Embryonic facial prominence (tissue), 1 donor: Measurements from ENCODE around the gene PMCH.
"Not testable (repeated sequence)": the region's sequence is repeated elsewhere in the genome, so short reads cannot be mapped to it uniquely, and the experiment has no call there.

ENCODE experiments used
- DNase-seq: peaks from one replicate; pipeline ENCODE4 v3.0.0-alpha.2; 2016; ENCODE audit errors: extremely low spot score

The PMCH gene, protein sequence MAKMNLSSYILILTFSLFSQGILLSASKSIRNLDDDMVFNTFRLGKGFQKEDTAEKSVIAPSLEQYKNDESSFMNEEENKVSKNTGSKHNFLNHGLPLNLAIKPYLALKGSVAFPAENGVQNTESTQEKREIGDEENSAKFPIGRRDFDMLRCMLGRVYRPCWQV

DNA sequence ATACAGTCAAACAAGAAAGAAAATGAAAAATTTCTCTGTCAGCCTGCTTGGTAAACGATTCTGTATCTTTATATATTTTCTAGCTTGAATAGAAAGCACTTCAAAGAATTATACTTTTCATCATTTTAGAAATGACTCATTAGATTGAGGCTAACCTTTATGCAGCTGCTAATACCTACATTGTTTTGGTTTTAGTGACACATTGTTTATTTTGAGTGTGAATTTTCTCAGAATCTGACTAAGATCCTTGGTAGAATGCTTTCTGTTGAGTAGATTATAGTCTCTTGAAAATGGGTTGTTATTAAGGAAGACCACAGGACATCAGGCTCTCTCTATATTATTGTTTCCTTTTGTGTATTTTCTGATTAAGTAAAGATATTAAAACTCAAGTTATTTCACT lies at the start of gene PMCH:
Gene PMCH (minus strand): TSS at position 45 of the 400 bp plus-strand sequence. CDS start 63 bp downstream, outside the sequence.
- DNase-seq: no peak

DNA sequence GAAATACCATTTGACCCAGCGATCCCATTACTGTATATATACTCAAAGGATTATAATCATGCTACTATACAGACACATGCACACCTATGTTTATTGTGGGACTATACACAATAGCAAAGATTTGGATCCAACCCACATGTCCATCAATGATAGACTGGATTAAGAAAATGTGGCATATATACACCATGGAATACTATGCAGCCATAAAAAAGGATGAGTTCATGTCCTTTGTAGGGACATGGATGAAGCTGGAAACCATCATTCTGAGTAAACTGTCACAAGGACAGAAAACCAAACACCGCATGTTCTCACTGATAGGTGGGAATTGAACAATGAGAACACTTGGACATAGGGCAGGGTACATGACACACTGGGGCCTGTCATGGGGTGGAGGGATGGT lies 43.2 kb upstream of the PMCH start:
- not testable (repeated sequence) for DNase-seq

DNA sequence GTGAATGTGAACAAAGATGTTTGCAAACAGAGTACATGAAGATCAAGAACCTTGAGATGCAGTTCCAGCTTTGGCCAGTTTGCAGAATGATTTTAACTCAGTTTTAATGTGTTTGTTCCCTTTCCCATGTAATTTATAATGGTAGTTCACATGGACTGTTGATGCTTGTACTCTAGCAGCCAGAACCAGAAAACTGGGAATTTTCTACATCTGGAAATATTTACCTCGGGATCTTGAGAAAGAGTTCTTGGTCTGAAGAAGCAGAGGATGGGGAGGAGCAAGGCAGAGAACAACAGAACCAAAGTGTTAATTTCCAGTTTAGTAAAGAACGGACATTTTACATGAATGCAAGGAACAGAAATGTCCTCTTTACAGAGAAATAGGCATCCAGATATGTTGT lies 37.0 kb upstream of the PMCH start:
- no peak for DNase-seq

DNA sequence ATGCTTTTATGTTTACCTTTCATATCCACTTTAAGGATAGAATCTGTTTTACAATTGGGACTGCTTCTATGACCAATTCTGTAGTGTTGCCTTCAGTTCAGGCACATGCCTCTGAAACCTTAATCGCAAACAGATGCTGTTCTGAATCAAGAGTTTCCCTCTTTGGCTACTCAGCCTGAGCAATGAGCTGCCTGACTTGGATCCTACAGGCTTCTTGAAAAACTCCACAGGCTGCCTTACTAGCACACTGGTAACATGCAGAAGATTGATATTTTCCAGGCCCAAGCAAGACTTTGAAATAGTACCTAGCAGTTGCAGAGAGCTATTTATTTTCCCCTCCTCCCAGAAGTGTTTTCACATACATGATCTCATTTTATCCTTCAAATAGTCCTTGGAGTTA lies 34.8 kb upstream of the PMCH start:
- peak; percentile 69 for DNase-seq

DNA sequence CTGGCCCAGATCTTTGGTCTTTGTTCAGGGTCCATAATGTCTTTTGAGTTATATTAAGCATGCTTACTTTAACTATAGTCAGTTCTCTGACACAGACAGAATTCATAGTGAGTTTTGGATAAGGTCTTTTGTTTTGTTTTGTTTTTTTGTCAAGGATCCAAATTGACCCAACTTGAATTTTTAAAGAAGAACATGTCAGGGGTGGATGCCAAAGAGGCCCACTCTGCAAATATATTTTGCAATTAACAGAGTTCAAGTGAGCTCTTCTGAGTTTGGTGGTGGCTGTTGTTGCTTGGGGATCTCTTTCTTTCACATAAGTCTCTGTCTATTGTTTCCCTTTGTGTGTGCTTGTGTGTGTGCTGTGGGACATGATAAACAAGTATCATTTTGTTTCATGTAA lies 34.4 kb upstream of the PMCH start:
- no peak for DNase-seq

DNA sequence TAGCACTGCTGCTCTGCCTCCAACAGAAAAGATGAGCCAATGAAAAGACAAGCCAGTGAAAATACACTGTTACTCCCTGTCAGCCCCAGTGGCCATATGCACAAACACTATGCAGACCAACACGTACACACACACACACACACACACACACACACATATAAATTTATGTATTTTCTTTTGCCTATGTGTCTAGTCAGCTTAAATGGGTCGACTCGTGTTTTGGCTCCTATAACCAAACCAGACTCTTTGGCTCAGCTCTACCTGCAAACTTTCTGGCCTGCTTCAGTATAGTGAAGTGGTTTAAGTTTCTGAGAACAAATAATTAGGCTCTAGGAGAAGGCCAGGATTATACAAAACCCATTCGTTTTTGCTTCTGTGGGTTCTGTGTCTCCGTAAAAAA lies 30.3 kb upstream of the PMCH start:
- DNase-seq: no peak

DNA sequence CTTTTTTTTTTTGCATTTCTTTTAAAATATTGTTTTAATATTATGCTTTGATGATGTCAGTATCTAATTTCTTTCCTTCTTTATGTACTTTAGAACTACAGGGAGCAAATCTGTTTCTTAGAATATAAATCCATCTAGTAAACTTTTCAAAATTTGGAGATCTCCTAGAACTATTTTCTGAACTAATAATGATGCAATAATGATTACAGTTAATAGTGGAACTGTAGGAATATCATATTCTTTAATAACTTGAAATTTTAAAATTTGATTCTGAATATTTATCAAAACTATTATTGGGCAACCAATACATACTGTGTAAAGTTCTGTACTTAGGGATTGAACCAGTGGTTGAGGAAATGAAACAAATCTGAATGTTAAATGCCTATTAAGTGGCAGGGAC lies 23.1 kb upstream of the PMCH start:
- no peak for DNase-seq

DNA sequence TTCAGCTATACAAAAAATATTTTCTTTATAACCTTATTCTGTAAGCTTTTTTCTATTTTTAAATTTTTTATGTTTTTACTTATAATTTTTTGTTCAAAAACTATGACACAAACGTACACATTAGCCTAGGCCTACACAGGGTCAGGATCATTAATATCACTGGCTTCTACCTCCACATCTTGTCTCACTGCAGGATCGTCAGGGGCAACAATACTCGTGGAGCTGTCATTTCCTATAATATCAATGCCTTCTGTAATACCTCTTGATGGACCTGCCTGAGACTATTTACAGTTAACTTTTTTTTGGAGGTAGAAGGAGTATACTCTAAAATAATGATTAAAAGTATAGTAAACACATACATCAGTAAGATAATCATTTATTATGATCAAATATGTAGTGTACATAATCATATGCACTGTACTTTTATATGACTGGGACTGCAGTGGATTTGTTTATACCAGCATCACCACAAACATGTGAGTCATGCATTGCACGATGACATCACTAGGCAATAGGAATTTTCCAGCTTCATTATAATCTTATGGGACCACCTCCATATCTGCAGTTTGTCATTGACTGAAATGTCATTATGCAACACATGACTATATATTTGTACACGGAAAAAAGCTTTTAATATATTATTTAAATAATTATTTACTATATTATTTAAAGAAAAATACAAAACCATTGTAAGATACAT lies 18.5 kb upstream of the PMCH start:
- no peak for DNase-seq

DNA sequence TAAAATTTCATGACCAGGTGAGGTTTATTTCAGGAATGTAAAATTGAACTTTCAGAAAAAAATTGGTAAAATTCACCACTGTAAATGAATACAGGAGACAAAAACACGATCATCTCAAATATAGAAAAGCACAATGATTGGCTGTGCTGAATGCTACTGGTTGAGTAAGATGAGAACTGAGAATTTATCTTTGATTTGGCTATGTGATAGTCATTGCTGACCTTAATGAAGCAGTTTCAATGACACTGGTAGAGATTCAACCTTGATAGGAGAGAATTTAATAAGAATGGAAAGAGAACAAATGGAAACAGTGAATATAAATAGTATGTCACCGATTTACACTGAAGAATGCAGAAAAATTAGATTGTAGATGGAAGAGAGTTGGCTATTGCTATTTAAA lies 6.4 kb upstream of the PMCH start:
- DNase-seq: no peak

DNA sequence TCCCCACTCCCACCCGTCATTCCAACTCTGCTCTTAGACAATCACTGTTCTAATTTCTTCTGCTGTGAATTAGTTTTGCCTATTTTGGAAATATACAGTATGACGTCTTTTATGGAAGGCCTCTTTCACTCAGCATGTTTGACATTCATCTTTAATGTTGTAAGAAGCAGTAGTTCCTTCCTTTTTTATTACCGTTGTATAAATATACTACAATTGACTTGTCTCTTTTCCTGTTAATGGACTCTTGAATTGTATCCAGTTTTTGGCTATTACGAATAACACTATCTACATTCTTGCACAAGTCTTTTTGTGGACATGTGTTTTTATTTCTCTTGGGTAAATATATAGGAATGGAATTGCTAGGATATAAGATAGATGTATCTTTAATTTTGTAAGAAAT lies 4.9 kb upstream of the PMCH start:
- DNase-seq: no peak

DNA sequence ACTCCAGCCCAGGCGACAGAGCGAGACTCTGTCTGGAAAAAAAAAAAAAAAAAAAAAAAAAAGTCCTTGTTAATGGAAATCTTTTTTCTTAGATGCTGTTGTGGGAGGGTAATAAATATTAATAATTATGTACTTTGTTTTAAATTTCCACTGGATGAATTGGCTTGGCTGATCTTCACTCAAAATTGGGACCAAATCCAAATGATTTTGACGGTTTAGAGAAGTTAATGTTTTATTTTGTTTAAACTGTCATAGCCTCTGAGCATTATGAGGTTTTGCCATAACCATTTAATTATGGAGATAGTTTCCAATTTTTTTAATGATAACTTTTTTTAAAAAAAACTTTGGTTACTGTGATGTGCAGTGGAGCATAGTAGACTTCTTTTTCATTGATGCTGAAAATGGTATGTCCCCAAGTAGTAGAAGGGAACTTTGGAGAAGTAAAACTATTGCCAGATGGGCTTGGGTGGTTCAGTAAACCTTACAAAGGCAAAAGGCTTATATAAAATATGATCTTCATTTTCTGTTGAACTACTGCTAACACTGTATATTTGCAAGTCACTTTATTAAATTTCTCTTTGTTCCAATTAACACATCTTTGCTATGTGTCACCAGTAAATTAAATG lies 3.9 kb upstream of the PMCH start:
- DNase-seq: no peak

DNA sequence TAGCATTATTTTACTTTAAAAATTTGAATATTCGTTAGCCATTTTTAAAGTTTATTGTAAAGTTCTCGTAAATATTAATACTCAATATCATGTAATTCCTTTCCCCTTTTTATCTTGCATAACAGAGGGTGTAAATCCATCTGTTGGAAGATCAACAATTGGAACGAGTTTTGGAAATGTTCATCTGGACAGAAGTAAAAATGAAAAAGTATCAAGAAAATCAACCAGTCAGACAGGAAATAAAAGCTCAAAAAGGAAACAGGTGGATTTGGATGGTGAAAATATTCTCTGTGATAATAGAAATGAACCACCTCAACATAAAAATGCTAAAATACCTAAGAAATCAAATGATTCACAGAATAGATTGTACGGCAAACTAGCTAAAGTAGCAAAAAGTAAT lies 1.8 kb downstream of the PMCH start:
- no peak for DNase-seq

DNA sequence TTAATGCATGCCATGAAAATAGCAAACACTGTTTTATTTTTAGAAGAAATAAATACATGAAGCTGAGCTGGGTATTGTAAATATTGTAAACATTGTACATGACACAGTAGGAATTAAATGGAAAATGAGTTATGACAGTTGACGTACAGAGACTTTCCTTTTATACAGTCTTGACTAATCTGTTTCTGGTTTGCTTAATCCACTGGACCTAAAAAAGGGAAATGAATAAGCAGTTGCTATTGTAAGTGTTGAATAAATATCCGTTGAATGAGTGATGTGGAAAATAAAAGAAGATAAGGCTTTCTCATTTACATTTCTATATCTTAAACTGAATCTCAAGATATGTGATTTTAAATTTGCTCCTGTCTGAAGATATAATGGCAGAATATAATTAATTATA lies 15.0 kb downstream of the PMCH start:
- DNase-seq: no peak

DNA sequence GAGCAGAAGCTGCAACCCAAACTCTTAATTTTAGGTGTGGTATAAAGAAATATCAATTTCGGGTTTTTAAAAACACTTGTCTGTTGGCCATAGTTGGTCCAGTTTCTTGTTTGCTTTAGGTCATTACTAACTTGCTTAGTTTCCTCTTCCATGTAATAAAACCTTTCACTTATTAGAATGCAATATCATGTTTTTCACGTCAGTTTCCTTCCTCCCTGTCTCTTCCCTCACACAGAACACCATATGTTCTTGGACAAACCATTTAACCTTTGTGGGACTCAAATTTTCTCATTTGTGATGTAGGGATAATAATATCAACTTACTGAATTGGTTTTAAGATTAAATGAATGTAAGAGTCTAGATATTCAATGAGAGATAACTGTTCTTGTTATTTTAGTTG lies 22.9 kb downstream of the PMCH start:
- no peak for DNase-seq

DNA sequence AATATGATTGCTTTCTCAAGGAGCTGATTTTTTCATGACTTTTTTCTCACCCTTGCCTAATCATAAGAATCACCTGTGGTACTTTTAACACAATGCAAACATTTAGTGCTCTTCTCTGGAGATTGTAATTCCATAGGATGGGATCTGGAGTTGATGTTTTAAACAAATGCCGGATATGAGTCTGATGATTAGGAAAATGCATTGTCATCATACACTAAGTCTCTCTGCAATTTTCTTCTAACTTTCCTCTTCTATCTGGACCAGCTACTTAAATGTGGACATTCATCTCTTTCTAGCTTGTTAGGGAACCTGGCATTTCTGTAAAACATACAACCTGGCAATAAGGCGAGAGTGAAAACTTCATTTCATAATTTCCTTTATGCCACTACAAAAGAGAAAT lies 23.5 kb downstream of the PMCH start:
- no peak for DNase-seq

DNA sequence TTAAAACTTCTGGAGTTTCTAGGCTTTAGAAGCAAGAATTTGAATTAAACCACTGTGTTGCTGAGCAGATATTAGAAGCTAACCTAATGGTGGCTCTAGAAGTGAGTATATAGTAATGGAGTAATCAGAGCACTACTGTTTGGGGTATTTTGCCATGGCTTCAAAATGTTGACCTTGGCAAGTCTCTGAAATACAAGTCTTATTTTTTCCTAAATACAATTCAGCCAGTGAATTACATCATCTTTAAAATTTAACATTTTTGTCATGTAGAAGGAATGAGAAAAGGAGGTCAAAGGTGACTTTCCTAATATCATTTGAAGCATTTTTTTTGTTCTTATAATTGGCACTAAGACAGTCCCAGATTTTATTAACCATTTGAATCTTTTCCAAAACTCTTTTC lies 25.2 kb downstream of the PMCH start:
- no peak for DNase-seq

DNA sequence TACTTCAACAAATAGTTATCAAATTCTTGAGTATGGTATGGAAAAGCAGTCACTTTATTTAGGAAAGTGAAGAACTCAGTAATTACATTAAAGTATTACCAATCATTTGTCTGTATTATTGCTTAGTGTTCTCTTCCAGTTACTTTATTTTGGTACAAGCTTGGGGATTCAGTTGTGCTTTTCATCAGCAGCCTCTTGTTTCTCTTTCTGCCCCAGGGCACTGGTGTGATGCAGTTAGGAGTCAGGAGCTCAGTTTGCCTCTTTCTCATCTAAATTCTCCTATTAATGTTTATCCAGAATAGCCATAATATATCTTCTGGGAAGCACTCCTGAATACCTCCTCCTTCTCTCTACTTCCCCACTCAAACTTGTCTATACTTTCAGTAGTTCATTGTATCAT lies 25.7 kb downstream of the PMCH start:
- no peak for DNase-seq

DNA sequence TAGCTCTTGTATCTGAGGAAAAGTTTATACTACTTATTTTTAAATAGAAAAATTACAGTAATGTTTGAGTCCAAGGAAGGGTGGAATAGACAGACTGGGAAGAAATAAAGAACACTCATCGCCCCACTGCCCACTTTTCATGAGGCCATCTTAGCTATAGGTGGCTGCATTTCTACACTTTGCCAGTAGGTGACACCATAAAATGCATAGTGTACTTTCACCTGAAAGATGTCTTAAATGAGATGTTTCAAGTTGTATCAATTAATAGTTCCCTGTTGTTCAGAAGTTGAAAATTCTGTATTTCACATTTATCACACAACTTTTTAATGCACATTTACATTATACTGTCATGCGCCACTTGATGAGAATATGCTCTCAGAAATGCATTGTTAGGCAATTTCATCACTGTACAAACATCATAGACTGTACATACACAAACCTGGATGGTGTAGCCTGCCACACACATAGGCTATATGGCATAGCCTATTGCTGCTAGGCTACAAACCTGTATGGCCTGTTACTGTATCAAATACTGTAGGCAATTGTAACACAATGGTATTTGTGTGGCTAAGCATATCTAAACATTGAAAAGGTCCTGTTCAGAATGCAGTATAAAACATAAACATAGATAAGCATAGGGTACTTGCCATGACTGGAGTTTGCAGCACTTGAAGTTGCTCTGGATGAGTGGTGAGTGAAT lies 27.6 kb downstream of the PMCH start:
- DNase-seq: no peak

DNA sequence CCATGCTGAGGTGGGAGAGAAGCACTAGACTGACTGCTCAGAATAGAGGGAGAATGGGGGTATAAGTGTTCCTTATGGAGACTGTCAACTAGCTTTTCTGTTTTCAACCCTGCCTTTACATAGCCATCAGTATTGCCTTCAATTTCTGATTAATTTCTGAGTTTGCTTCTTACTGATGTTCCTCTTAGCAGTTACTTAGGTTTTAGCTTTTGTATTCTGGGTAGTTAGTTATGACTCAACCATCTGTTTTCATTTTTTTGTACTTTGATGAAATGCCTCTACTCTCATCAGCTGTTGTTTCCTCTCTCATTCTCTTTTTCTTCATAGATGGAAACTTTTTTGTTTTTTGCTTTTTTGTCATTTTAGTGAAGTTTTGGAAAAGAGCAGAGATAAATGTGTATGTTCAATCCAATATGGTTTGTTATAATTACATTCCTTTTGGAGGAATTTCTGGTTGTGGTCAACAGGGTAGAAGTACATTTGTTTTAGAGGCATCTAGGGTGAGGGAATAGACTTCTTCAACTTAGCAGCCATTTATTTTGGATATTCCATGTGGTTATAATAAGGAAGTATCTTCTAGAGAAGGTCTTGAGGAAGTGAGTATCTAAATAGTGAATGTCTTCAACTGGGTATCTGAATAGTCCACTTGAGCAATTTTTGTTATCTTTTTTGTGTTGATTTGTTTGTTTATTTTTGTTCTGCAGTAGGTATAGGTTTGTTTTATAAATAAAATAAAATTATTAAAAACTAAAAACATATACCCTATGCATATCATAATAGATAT lies 29.6 kb downstream of the PMCH start:
- DNase-seq: no peak

DNA sequence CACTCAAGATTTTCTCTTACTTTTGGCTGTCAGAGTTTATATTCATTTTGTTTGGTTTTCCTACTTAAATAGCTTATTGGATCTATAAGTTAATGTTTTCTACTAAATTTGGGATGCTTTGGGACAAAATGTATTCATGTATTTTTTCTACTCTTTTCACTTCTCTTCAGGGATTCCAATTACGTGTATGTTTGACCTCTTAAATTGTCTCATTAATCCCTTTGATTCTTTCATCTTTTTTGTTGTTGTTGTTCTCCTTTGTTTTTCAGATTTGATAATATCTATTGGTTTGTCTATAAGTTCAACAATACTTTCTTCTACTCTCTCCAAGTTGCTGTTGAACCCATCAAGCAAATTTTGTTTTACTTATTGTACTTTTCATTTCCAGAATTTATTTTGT lies 34.2 kb downstream of the PMCH start:
- no peak for DNase-seq

DNA sequence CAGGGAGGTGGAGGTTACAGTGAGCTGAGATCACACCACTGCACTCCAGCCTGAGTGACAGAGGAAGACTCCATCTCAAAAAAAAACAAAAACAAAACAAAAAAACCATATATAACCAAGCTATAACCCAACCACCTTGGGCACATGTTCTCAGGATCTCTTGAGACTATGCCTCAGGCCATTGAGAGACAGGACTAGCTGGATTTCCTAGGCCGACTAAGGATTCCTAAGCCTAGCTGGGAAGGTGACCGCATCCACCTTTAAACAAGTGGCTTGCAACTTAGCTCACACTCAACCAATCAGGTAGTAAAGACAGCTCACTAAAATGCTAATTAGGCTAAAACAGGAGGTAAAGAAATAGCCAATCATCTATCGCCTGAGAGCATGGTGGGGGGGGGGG lies 42.4 kb downstream of the PMCH start:
- DNase-seq: not testable (repeated sequence)

DNA sequence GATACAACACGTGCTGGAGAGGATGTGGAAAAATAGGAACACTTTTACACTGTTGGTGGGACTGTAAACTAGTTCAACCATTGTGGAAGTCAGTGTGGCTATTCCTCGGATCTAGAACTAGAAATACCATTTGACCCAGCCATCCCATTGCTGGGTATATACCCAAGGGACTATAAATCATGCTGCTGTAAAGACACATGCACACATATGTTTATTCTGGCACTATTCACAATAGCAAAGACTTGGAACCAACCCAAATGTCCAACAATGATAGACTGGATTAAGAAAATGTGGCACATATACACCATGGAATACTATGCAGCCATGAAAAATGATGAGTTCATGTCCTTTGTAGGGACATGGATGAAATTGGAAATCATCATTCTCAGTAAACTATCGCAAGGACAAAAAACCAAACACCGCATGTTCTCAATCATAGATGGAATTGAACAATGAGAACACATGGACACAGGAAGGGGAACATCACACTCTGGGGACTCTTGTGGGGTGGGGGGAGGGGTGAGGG lies 50.5 kb downstream of the PMCH start:
- DNase-seq: not testable (repeated sequence)
